Cortex of kidney (tissue), 1 donor: Measurements from ENCODE around the gene MTFMT.

Experiments used
- DNase-seq: peaks from one replicate; lab custom pipeline; 2025; lab: John Stamatoyannopoulos, UW

Gene MTFMT

GRCh38 chr15:64987136-64987535 lies 42.3 kb downstream of the MTFMT start:
- no peak for DNase-seq

- DNase-seq = no peak
Measured at GRCh38 chr15:64985366-64986033, 43.9 kb downstream of the MTFMT start.

GRCh38 chr15:64982472-64982871 lies 47.0 kb downstream of the MTFMT start:
- DNase-seq = no peak

GRCh38 chr15:64981812-64982431 lies 47.5 kb downstream of the MTFMT start:
- DNase-seq = no peak

- no peak for DNase-seq
Measured at GRCh38 chr15:64979252-64979710, 50.2 kb downstream of the MTFMT start.

- DNase-seq = no peak
Measured at GRCh38 chr15:64975390-64975789, 54.0 kb downstream of the MTFMT start.

- DNase-seq = no peak
Measured at GRCh38 chr15:64970698-64971097, 58.7 kb downstream of the MTFMT start.

GRCh38 chr15:64969401-64969800 lies 60.0 kb downstream of the MTFMT start:
- DNase-seq = no peak

GRCh38 chr15:64961013-64961412 lies 68.4 kb downstream of the MTFMT start:
- DNase-seq = no peak

GRCh38 chr15:64960153-64960552 lies 69.3 kb downstream of the MTFMT start:
- no peak for DNase-seq

- DNase-seq = no peak
Measured at GRCh38 chr15:64959128-64959527, 70.3 kb downstream of the MTFMT start.

GRCh38 chr15:64954395-64954794 lies 75.0 kb downstream of the MTFMT start:
- no peak for DNase-seq

GRCh38 chr15:64951777-64952418 lies 77.5 kb downstream of the MTFMT start:
- DNase-seq = no peak
